Forelimb muscle (tissue), 1 donor: ENCODE measurements around the gene TULP4. TPM values are rescaled to one million over a fixed set of nuclear protein-coding genes. Genes with fewer than 3 reads are reported as not detected.

Experiments
- DNase-seq: peaks from one replicate; pipeline ENCODE4 v3.0.0-alpha.2; 2013; ENCODE audit warnings: low read depth
- polyA plus RNA-seq: library from polyadenylated mRNA; unstranded; fragments of 120-200 nt; gene quantifications from one replicate; pipeline ENCODE4 v1.2.1, GENCODE V29; 2013; ENCODE audit not compliant: insufficient read length

The TULP4 gene
- polyA plus RNA-seq, 1 donor = 16.0 TPM

GRCh38 chr6:158358450-158359077, 46.3 kb downstream of the TULP4 start:
- no peak for DNase-seq

- no peak for DNase-seq
Observed at GRCh38 chr6:158361068-158361467, 48.8 kb downstream of the TULP4 start.

GRCh38 chr6:158361961-158362669, 49.9 kb downstream of the TULP4 start:
- no peak for DNase-seq

GRCh38 chr6:158366363-158366762, 54.1 kb downstream of the TULP4 start:
- no peak for DNase-seq

- no peak for DNase-seq
Observed at GRCh38 chr6:158367816-158368215, 55.6 kb downstream of the TULP4 start.

GRCh38 chr6:158369241-158369640, 57.0 kb downstream of the TULP4 start:
- DNase-seq = no peak

GRCh38 chr6:158370805-158371204, 58.5 kb downstream of the TULP4 start:
- DNase-seq = no peak

GRCh38 chr6:158371261-158371660, 59.0 kb downstream of the TULP4 start:
- no peak for DNase-seq

GRCh38 chr6:158372574-158372973, 60.3 kb downstream of the TULP4 start:
- no peak for DNase-seq

- DNase-seq = no peak
Observed at GRCh38 chr6:158373214-158373613, 60.9 kb downstream of the TULP4 start.

GRCh38 chr6:158374020-158374419, 61.8 kb downstream of the TULP4 start:
- DNase-seq = no peak

GRCh38 chr6:158376631-158377081, 64.4 kb downstream of the TULP4 start:
- DNase-seq = peak; percentile 20

- DNase-seq = no peak
Observed at GRCh38 chr6:158377860-158378259, 65.6 kb downstream of the TULP4 start.

- no peak for DNase-seq
Observed at GRCh38 chr6:158379336-158379735, 67.1 kb downstream of the TULP4 start.

- DNase-seq = no peak
Observed at GRCh38 chr6:158381214-158381613, 68.9 kb downstream of the TULP4 start.

GRCh38 chr6:158382491-158382890, 70.2 kb downstream of the TULP4 start:
- DNase-seq = no peak

- no peak for DNase-seq
Observed at GRCh38 chr6:158383057-158383456, 70.8 kb downstream of the TULP4 start.

- no peak for DNase-seq
Observed at GRCh38 chr6:158383542-158383941, 71.3 kb downstream of the TULP4 start.

GRCh38 chr6:158384671-158385110, 72.4 kb downstream of the TULP4 start:
- DNase-seq = no peak

- DNase-seq = no peak
Observed at GRCh38 chr6:158387036-158387435, 74.8 kb downstream of the TULP4 start.

GRCh38 chr6:158387578-158387977, 75.3 kb downstream of the TULP4 start:
- no peak for DNase-seq

GRCh38 chr6:158388727-158389126, 76.5 kb downstream of the TULP4 start:
- no peak for DNase-seq

- no peak for DNase-seq
Observed at GRCh38 chr6:158389193-158389919, 77.1 kb downstream of the TULP4 start.
